ENCODE results near the gene ISG20.

- TF ChIP-seq KDM5A (IDR thresholded peaks at IDR 0.05) (no peak), SREBF2 (IDR thresholded peaks at IDR 0.05) (no peak), POLR2A (IDR thresholded peaks at IDR 0.05; ENCODE audit: low read length) (no peak), ELK1 (IDR thresholded peaks at IDR 0.05; ENCODE audit: low read depth, low read length) (no peak)
Observed at GRCh38 chr15:88702983-88703382, 64.2 kb downstream of the ISG20 start.

Measured in A549 (cell line).